Spleen (tissue), 7 donors: ENCODE results near the gene AGPAT3.

Experiments
- CTCF ChIP-seq, 11 experiments: fragments of 200-600 bp in 7 of 11; fragments of 450-650 bp in 4 of 11; sonication (generic) in 4 of 11; IDR thresholded peaks in 8 of 11; conservative IDR thresholded peaks in 3 of 11; 1 replicate in 7 of 11; 2 replicates in 4 of 11; pipeline versions ENCODE4 v1.4.0 to v1.8.0; 2016 to 2021; ENCODE audit warnings: antibody characterized with exemption in 11 of 11, inconsistent platforms in 4 of 11, mild to moderate bottlenecking in 1 of 11
- POLR2A ChIP-seq, 3 donors: fragments of 450-650 bp; IDR thresholded peaks; one replicate each; pipeline ENCODE4 v1.5.1; 2017; ENCODE audit warnings: antibody characterized with exemption in 3 of 3, mild to moderate bottlenecking in 1 of 3
- donor health status: DM: no; HTN: no; CAD: no; lungs with moderate emphysema.
- donor health status: DM: no; HTN: no; CAD: no.
- donor health status: DM: no; HTN: no; CAD: no.

- TF ChIP-seq CTCF (IDR thresholded peaks at IDR 0.05 in 8 of 11, conservative IDR thresholded peaks at IDR 0.05 in 3 of 11) (no peak), POLR2A (IDR thresholded peaks at IDR 0.05) (no peak)
Observed at GRCh38 chr21:43818685-43819084, 46.3 kb upstream of the AGPAT3 start.
